Tibial nerve (tissue), 4 donors: ENCODE data around the gene AHRR. TPM values are rescaled to one million over a fixed set of nuclear protein-coding genes. Genes with fewer than 3 reads are reported as not detected.

Experiments used
- DNase-seq, 2 donors: peaks; one replicate each; pipeline ENCODE4 v3.0.0-alpha.2; 2019; ENCODE audit warnings: low spot score in 2 of 2
- H3K27ac ChIP-seq, 4 donors: fragments of 200-600 bp; sonication (generic) in 3 of 4; one replicate each; pipeline ENCODE4 v1.5.1; 2017 to 2019; ENCODE audit warnings: mild to moderate bottlenecking in 1 of 4
- H3K27me3 ChIP-seq, 2 donors: fragments of 200-600 bp; sonication (generic) in 1 of 2; one replicate each; pipeline versions ENCODE4 v1.5.1 to v1.6.0; 2017 to 2019
- H3K36me3 ChIP-seq, 3 donors: fragments of 200-600 bp; sonication (generic); one replicate each; pipeline ENCODE4 v1.5.1; 2018 to 2019
- H3K4me1 ChIP-seq, 4 donors: fragments of 200-600 bp; sonication (generic) in 3 of 4; one replicate each; pipeline ENCODE4 v1.5.1; 2017 to 2019
- H3K4me3 ChIP-seq, 4 donors: fragments of 200-600 bp; sonication (generic) in 3 of 4; one replicate each; pipeline ENCODE4 v1.5.1; 2017 to 2019; ENCODE audit warnings: mild to moderate bottlenecking in 1 of 4, moderate library complexity in 1 of 4
- H3K9me3 ChIP-seq, 4 donors: fragments of 200-600 bp; sonication (generic) in 3 of 4; one replicate each; pipeline ENCODE4 v1.5.1; 2017 to 2019
- CTCF ChIP-seq, 5 experiments: fragments of 200-600 bp in 3 of 5; fragments of 450-650 bp in 2 of 5; sonication (generic) in 3 of 5; IDR thresholded peaks; one replicate each; pipeline ENCODE4 v1.5.1; 2016 to 2019; ENCODE audit warnings: antibody characterized with exemption in 5 of 5, mild to moderate bottlenecking in 3 of 5, moderate library complexity in 2 of 5
- EP300 ChIP-seq, 2 donors: sonication (generic); formaldehyde crosslinking; IDR thresholded peaks; one replicate each; pipeline ENCODE4 v1.6.1; 2017; ENCODE audit warnings: antibody characterized with exemption in 2 of 2, mild to moderate bottlenecking in 1 of 2
- POLR2A ChIP-seq, 2 donors: fragments of 450-650 bp; IDR thresholded peaks; one replicate each; pipeline ENCODE4 v1.6.1; 2017; ENCODE audit warnings: antibody characterized with exemption in 2 of 2, mild to moderate bottlenecking in 2 of 2, moderate library complexity in 2 of 2
- WGBS, 2 donors: methylation state at CpG; one replicate each; pipeline ENCODE4 v1.1.5; 2018; 5-methylcytosine and 5-hydroxymethylcytosine counted together
- total RNA-seq, 4 donors: library from RNA; depleted of rRNA; stranded (reverse); fragments of >200 nt; gene quantifications; one replicate each; pipeline ENCODE4 v1.1.0, GENCODE V29; 2016

The AHRR gene
- total RNA-seq, 4 donors from 2014 or later, result 1.0 to 4.8 (median 1.2) TPM; not detected in 1

- Histone ChIP-seq H3K27me3 (peaks cover 0 to 4% of the 10 kb centered on the region in 2 donors), H3K4me3 (no peak overlapping the region), H3K36me3 (no peaks in the 10 kb centered on the region), H3K9me3 (no peaks in the 10 kb centered on the region), H3K27ac (no peak overlapping the region), H3K4me1 (peaks cover 0 to 5% (median 0%) of the 10 kb centered on the region in 4 donors)
- DNase-seq, result no peak
- WGBS, 2 donors, result 77 to 79% methylated on average over 12 of the region's 12 CpGs
- TF ChIP-seq CTCF (IDR thresholded peaks at IDR 0.05) (no peak), EP300 (IDR thresholded peaks at IDR 0.05) (no peak), POLR2A (IDR thresholded peaks at IDR 0.05) (no peak)
These were observed 98.5 kb downstream of the AHRR start for GRCh38 chr5:419970-420369.

GRCh38 chr5:420632-421286 lies 99.2 kb downstream of the AHRR start:
- no peaks in the 10 kb centered on the region for H3K9me3 ChIP-seq
- no peak overlapping the region for H3K4me3 ChIP-seq
- H3K27ac ChIP-seq, result no peak overlapping the region
- H3K4me1 ChIP-seq, result peaks cover 0 to 4% (median 0%) of the 10 kb centered on the region in 4 donors
- no peaks in the 10 kb centered on the region for H3K36me3 ChIP-seq
- no peak for TF ChIP-seq CTCF (IDR thresholded peaks at IDR 0.05)
- no peak for TF ChIP-seq EP300 (IDR thresholded peaks at IDR 0.05)
- no peak for TF ChIP-seq POLR2A (IDR thresholded peaks at IDR 0.05)
- 92 to 95% methylated on average over 51 to 52 of the region's 52 CpGs for WGBS, 2 donors
- DNase-seq, result no peak
- peaks cover 0 to 4% of the 10 kb centered on the region in 2 donors for H3K27me3 ChIP-seq

GRCh38 chr5:421287-421880 lies 99.9 kb downstream of the AHRR start:
- 88 to 89% methylated on average over 31 to 33 of the region's 34 CpGs for WGBS, 2 donors
- no peaks in the 10 kb centered on the region for H3K4me1 ChIP-seq
- TF ChIP-seq CTCF (IDR thresholded peaks at IDR 0.05) (no peak), POLR2A (IDR thresholded peaks at IDR 0.05) (no peak), EP300 (IDR thresholded peaks at IDR 0.05) (no peak)

GRCh38 chr5:421901-422300 lies 100.4 kb downstream of the AHRR start:
- Histone ChIP-seq H3K9me3 (no peaks in the 10 kb centered on the region), H3K4me1 (no peaks in the 10 kb centered on the region), H3K4me3 (no peak overlapping the region), H3K36me3 (no peaks in the 10 kb centered on the region), H3K27me3 (peaks cover 0 to 4% of the 10 kb centered on the region in 2 donors), H3K27ac (no peak overlapping the region)
- WGBS, 2 donors, result 90 to 91% methylated on average over 13 of the region's 13 CpGs
- DNase-seq, result no peak
- no peak for TF ChIP-seq EP300 (IDR thresholded peaks at IDR 0.05)

More at GRCh38 chr5:421287-421880, 99.9 kb downstream of the AHRR start:
- H3K36me3 ChIP-seq, result no peaks in the 10 kb centered on the region
- peaks cover 0 to 4% of the 10 kb centered on the region in 2 donors for H3K27me3 ChIP-seq
- no peak overlapping the region for H3K4me3 ChIP-seq
- no peaks in the 10 kb centered on the region for H3K9me3 ChIP-seq
- DNase-seq, result no peak
- no peak overlapping the region for H3K27ac ChIP-seq

- TF ChIP-seq CTCF (IDR thresholded peaks at IDR 0.05) (no peak), EP300 (IDR thresholded peaks at IDR 0.05) (no peak)
- Histone ChIP-seq H3K4me3 (no peak overlapping the region), H3K27me3 (peaks cover 0 to 4% of the 10 kb centered on the region in 2 donors), H3K36me3 (no peaks in the 10 kb centered on the region), H3K4me1 (no peaks in the 10 kb centered on the region), H3K27ac (no peak overlapping the region), H3K9me3 (no peaks in the 10 kb centered on the region)
- WGBS, 2 donors, result 87% methylated on average over 32 of the region's 32 CpGs
- no peak for DNase-seq
These were observed 101.1 kb downstream of the AHRR start for GRCh38 chr5:422323-423232.
